Measurements from ENCODE around the gene BEX3.

- TF ChIP-seq CTCF (IDR thresholded peaks at IDR 0.05; ENCODE audit: low read length) (no peak), EZH2 (IDR thresholded peaks at IDR 0.05; ENCODE audit: borderline replicate concordance, low read length) (no peak)
Measured at GRCh38 chrX:103360916-103361315, 15.4 kb upstream of the BEX3 start.
